ENCODE measurements around the gene PKHD1. TPM values are rescaled to one million over a fixed set of nuclear protein-coding genes. Genes with fewer than 3 reads are reported as not detected.

PKHD1 gene
- total RNA-seq, 1 experiment from 2014 or later: under 0.01 TPM

DNA sequence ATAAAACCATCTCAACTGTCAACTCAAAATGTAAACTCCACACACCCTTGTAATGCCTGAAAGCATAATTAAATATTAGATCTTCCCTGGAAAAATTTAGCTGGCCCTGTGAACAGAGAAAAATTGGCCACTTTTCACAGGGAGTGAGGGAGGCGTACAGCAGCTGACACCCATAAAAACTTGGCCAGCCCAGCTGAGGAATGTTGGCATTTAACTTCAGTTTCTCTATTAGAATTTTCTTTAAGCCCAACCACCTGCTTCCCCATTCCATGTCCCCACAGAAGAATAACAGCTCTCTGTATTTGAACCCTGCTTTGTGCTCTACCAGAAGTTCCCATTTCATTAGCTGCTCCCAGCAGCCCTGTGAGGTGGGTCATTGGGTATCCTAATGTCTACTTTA, 41.0 kb downstream of the PKHD1 start:
- Histone ChIP-seq H3K27ac (no peak overlapping the region), H3K4me3 (no peak overlapping the region), H3K4me1 (replicated peaks) (no peaks in the 10 kb centered on the region), H3K36me3 (no peaks in the 10 kb centered on the region), H3K9me3 (replicated peaks) (no peaks in the 10 kb centered on the region), H3K27me3 (replicated peaks) (peaks cover 15% of the 10 kb centered on the region)
- DNase-seq (ENCODE audit: low read depth in 1 of 2, low spot score in 2 of 2): no peak

GRCh38 chr6:52045481-52045880, 41.9 kb downstream of the PKHD1 start:
- H3K9me3 ChIP-seq (replicated peaks): no peaks in the 10 kb centered on the region
- no peaks in the 10 kb centered on the region for H3K4me1 ChIP-seq (replicated peaks)
- no peak overlapping the region for H3K27ac ChIP-seq
- H3K27me3 ChIP-seq (replicated peaks): peaks cover 15% of the 10 kb centered on the region
- H3K4me3 ChIP-seq: no peak overlapping the region
- H3K36me3 ChIP-seq: no peaks in the 10 kb centered on the region
- DNase-seq (ENCODE audit: low read depth in 1 of 2, low spot score in 2 of 2): no peak

DNA sequence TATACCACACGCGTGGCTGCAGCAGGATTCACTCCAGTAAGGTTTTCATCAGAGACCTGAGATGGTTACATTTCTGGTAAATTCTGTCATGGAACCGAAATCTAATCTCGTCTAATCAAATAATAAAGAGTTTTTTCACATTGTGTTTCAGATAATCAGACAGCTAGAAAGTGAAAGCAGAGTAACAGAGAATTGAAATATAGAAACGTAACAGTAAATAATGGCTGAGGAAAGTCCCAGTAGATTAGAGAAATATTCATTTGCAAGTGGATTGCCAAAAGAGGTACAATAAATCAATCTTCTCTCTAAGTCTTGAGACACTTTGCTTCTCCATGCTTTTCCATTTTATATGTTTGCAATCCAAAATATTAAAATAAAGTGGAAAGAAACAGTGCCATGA, 42.4 kb downstream of the PKHD1 start:
- H3K27me3 ChIP-seq (replicated peaks): peaks cover 13% of the 10 kb centered on the region
- H3K27ac ChIP-seq: no peak overlapping the region
- H3K4me3 ChIP-seq: no peak overlapping the region
- H3K4me1 ChIP-seq (replicated peaks): no peaks in the 10 kb centered on the region
- no peaks in the 10 kb centered on the region for H3K36me3 ChIP-seq
- DNase-seq (ENCODE audit: low read depth in 1 of 2, low spot score in 2 of 2): no peak
- H3K9me3 ChIP-seq (replicated peaks): no peaks in the 10 kb centered on the region

GRCh38 chr6:52042141-52042885, 45.1 kb downstream of the PKHD1 start:
- Histone ChIP-seq H3K9me3 (replicated peaks) (no peaks in the 10 kb centered on the region), H3K27ac (no peak overlapping the region), H3K36me3 (no peaks in the 10 kb centered on the region), H3K4me1 (replicated peaks) (no peaks in the 10 kb centered on the region), H3K4me3 (no peak overlapping the region), H3K27me3 (replicated peaks) (no peaks in the 10 kb centered on the region)
- no peak for DNase-seq (ENCODE audit: low read depth in 1 of 2, low spot score in 2 of 2)

DNA sequence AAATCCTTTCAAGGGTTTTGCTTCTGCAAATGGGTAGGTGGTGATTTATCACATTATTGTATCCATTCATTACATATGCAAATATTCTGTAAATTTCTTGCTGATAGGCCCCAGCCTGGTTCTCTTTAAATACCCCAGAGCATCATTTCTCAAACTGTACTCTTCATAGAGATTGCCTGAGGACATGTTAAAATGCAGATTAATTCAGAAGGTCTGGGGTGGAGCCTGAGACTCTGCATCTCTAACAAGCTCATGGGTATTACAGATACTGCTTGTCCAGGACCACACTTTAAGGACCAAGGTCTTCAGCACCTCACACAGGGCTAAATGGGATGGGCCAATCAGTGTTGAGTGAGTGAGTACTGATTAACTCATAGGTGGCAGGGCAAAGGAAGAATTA, 46.3 kb downstream of the PKHD1 start:
- Histone ChIP-seq H3K4me1 (replicated peaks) (no peaks in the 10 kb centered on the region), H3K27ac (no peak overlapping the region), H3K36me3 (no peaks in the 10 kb centered on the region), H3K9me3 (replicated peaks) (no peaks in the 10 kb centered on the region), H3K4me3 (no peak overlapping the region), H3K27me3 (replicated peaks) (no peaks in the 10 kb centered on the region)
- DNase-seq (ENCODE audit: low read depth in 1 of 2, low spot score in 2 of 2): no peak

GRCh38 chr6:52027699-52028098, 59.7 kb downstream of the PKHD1 start:
- H3K4me3 ChIP-seq: no peak overlapping the region
- H3K27ac ChIP-seq: no peak overlapping the region
- H3K9me3 ChIP-seq (replicated peaks): no peaks in the 10 kb centered on the region
- DNase-seq (ENCODE audit: low read depth in 1 of 2, low spot score in 2 of 2): no peak
- peaks cover 4% of the 10 kb centered on the region; the same call in 1 of the 2 replicates for H3K27me3 ChIP-seq (replicated peaks)
- H3K4me1 ChIP-seq (replicated peaks): no peaks in the 10 kb centered on the region
- H3K36me3 ChIP-seq: no peaks in the 10 kb centered on the region

GRCh38 chr6:52024451-52025068, 62.9 kb downstream of the PKHD1 start:
- Histone ChIP-seq H3K27me3 (replicated peaks) (peaks cover 10% of the 10 kb centered on the region), H3K4me1 (replicated peaks) (no peaks in the 10 kb centered on the region), H3K27ac (no peak overlapping the region), H3K36me3 (no peaks in the 10 kb centered on the region), H3K4me3 (no peak overlapping the region), H3K9me3 (replicated peaks) (no peaks in the 10 kb centered on the region)
- no peak for DNase-seq (ENCODE audit: low read depth in 1 of 2, low spot score in 2 of 2)

DNA sequence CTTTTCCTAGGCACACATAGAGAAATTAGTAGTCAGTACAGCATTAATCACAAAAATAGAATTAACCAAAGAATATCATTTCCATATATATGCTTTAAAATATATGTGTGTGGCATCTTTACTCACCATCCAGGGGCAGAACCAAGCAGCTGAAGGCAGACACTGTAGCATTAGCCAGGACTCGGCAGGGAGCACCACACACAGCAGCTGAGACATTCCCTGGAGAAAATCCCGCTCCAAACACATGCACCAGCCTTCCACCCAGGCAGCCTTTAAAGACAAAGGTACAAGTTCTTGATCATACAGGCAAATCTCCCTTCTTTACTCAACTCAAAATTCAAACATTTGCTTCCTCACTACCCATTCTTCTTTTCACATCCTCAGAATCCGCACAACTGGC, 64.7 kb downstream of the PKHD1 start:
- H3K4me3 ChIP-seq: no peak overlapping the region
- H3K9me3 ChIP-seq (replicated peaks): no peaks in the 10 kb centered on the region
- H3K36me3 ChIP-seq: no peaks in the 10 kb centered on the region
- H3K27ac ChIP-seq: no peak overlapping the region
- DNase-seq (ENCODE audit: low read depth in 1 of 2, low spot score in 2 of 2): no peak
- peaks cover 10% of the 10 kb centered on the region for H3K27me3 ChIP-seq (replicated peaks)
- H3K4me1 ChIP-seq (replicated peaks): no peaks in the 10 kb centered on the region

- Histone ChIP-seq H3K36me3 (no peaks in the 10 kb centered on the region), H3K4me1 (replicated peaks) (no peaks in the 10 kb centered on the region), H3K4me3 (no peak overlapping the region), H3K27ac (no peak overlapping the region), H3K27me3 (replicated peaks) (peaks cover 10% of the 10 kb centered on the region), H3K9me3 (replicated peaks) (no peaks in the 10 kb centered on the region)
- DNase-seq (ENCODE audit: low read depth in 1 of 2, low spot score in 2 of 2): peak in 1 of 2 experiments; percentile 6
These were observed 66.4 kb downstream of the PKHD1 start for GRCh38 chr6:52020945-52021570.

GRCh38 chr6:52019881-52020280, 67.5 kb downstream of the PKHD1 start:
- Histone ChIP-seq H3K27ac (no peak overlapping the region), H3K9me3 (replicated peaks) (no peaks in the 10 kb centered on the region), H3K4me3 (no peak overlapping the region), H3K27me3 (replicated peaks) (peaks cover 10% of the 10 kb centered on the region), H3K36me3 (no peaks in the 10 kb centered on the region), H3K4me1 (replicated peaks) (no peaks in the 10 kb centered on the region)
- DNase-seq (ENCODE audit: low read depth in 1 of 2, low spot score in 2 of 2): no peak

DNA sequence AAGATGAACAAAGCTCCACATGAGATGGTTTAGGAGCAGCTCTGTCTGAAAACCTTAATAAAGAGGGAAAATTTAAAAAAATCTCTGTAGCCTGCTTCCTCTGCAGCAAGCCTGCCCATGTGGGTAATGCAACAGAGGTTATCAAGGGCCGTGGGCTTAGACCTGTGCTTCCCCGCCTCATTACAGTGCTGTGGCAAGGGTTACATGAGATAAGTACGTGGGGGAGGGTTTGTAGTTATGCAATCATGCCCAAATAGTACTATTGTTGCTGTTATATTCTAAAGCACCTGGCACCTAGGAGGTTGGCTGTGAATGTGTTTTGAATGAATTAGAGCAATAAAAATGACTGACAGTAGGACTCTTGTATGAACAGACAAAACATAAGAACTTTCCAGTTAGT, 68.3 kb downstream of the PKHD1 start:
- Histone ChIP-seq H3K27me3 (replicated peaks) (peaks cover 6% of the 10 kb centered on the region; the same call in 1 of the 2 replicates), H3K9me3 (replicated peaks) (no peaks in the 10 kb centered on the region), H3K4me3 (no peak overlapping the region), H3K27ac (no peak overlapping the region), H3K4me1 (replicated peaks) (no peaks in the 10 kb centered on the region), H3K36me3 (no peaks in the 10 kb centered on the region)
- no peak for DNase-seq (ENCODE audit: low read depth in 1 of 2, low spot score in 2 of 2)

DNA sequence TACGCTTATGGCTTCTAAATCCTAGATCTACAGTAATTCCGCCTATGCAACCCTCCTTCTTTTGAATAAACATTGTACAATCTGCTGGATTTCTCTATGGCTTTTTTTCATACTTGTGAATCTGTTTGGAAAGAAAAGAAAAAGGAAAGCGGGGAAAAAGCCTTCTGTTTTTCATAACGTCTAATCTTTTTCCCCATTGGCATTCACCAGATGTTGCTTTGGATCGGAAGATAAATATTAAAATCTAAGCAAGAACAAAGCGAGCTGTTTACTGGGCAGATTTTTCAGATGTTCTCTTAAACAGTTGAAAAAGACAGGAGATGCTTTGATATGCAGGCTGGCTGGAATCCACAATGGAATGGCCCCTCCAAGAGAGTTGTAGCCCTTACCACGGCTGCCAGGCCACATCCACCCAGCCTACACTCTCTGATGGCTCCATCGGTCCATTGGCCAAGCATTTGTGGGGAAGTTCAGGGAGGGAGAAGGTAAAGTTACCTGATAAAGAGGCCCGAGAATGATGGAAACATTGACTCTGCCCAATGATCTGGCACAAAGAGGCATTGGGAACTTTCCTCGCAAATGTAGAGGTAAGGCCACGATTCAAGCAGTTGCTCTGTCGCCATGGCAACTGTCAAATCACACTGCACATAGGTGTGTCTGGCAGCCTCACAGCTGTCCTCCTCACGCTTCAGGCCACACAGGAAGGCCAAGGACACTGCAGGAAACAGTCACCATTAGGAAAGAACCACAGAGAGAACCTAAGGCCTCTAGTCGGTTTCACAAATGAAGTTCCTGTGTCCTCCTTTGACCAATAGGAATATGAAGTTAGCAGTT, 70.3 kb downstream of the PKHD1 start:
- DNase-seq (ENCODE audit: low read depth in 1 of 2, low spot score in 2 of 2): no peak

DNA sequence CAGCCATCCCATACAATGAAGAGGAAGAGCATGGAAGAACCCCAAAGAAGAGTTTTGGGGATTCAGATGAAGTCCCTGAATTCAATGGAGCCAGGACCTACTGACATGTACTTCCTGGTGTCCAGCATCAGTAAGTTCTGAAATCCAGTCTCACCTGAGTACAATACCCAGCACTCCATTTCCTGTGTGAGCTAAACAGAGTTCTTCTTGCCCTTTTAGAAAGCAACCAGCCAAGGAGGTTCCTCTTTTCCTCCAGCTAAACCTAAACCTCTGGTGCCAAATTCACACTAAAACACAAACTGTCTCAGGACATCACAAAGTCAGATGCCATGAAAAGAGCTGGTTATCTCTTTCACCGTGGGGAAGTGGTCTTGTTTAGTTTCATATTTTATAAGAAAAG, 71.5 kb downstream of the PKHD1 start:
- Histone ChIP-seq H3K27me3 (replicated peaks) (0 out of 2 replicates have a peak, but pooled peaks cover 3% of the 10 kb centered on the region), H3K4me1 (replicated peaks) (no peaks in the 10 kb centered on the region), H3K9me3 (replicated peaks) (no peaks in the 10 kb centered on the region), H3K36me3 (no peaks in the 10 kb centered on the region), H3K27ac (no peak overlapping the region), H3K4me3 (no peak overlapping the region)
- DNase-seq (ENCODE audit: low read depth in 1 of 2, low spot score in 2 of 2): no peak

More for the DNA sequence above, 70.3 kb downstream of the PKHD1 start:
- Histone ChIP-seq H3K27me3 (replicated peaks) (peaks cover 6% of the 10 kb centered on the region; the same call in 1 of the 2 replicates), H3K4me1 (replicated peaks) (no peaks in the 10 kb centered on the region), H3K9me3 (replicated peaks) (no peaks in the 10 kb centered on the region), H3K4me3 (no peak overlapping the region), H3K27ac (no peak overlapping the region), H3K36me3 (no peaks in the 10 kb centered on the region)

Measured in SJSA1 (cell line).